GM19324 (cell line): ENCODE data around the gene DLX6.

Experiments
- ATAC-seq: cut with Tn5 transposase; IDR thresholded peaks from one replicate; pipeline ENCODE4 v1.9.1; 2021; ENCODE audit warnings: mild to moderate bottlenecking, moderate library complexity; ENCODE audit not compliant: unreplicated experiment, low FRiP score

DLX6 gene

DNA sequence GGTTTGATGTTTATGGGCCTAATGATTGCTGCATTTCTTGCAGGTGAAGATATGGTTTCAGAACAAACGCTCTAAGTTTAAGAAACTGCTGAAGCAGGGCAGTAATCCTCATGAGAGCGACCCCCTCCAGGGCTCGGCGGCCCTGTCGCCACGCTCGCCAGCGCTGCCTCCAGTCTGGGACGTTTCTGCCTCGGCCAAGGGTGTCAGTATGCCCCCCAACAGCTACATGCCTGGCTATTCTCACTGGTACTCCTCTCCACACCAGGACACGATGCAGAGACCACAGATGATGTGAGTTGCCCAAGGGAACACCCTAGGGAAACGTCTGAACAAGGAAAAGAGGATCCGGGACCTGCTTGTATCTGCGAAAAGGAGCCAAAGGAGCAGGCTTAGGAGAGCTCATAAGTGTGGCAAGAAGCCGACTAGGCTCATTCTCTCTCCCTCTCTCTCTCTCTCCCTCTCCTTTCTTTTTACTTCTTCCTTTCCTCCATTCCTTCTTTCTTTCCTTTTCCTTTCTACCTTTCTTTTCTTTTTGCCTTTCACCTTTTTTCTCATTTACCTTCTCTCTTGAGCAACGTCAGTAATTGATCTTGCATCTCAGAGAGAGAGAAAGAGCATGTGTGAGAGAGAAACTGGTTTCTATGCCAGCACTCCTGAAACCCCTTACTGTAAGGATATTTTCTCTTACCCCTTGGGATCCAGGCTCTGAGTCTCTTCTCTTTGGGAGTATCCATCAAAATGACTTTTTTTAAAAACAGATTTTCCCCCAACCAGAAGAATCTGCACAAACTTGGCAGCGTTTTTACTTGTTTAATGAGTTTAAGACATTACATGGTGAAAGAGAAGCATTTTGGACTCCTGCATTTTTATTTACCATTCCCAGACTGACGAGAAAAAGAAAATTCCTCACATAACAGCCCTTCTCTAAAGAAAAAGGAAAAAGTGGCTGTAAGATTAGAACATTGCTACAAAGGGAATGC lies 4.7 kb downstream of the DLX6 start:
- no peak for ATAC-seq

- no peak for ATAC-seq
Measured at GRCh38 chr7:97011104-97011503, 5.8 kb downstream of the DLX6 start.

DNA sequence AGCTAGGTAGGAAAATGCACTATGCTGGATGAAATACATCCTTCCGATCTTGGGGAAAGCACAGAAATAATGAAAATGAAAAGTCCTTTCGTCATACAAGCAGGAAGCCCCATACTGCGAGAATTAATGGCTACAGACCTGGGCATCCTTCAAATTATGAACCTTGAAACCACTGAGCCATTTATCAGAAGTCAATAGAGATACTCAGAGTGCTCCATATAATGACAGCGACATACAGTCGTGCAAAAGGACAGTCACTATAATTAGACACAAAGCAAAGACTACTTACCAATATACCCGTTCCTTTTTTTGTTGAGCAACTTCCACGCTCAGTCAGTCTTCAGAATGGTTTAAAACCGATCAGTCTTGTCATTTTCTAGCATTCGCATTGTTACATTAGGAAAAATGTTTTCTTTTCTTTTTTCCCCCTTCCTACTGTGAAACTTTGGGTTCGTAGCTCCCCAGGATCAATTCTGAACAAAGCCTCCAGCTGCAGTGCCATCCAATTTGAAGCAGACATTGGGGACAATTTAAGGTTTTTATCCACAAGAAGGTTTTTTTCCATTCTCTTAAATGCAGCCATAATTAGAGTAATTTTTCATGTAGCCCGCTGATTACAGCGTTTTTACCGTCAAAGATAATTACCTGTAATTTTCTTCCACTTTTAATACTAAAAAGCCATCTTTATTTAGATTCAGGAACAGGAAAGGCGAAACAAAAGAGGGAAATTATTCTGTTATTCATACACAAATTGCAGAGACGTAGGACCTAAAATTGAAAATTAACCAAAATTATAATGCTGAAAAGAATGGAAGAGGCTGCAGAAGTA lies 6.4 kb downstream of the DLX6 start:
- ATAC-seq, result no peak

- no peak for ATAC-seq
Measured at GRCh38 chr7:97012365-97013133, 7.2 kb downstream of the DLX6 start.

- ATAC-seq, result no peak
Measured at GRCh38 chr7:97013134-97013844, 7.9 kb downstream of the DLX6 start.

GRCh38 chr7:97013845-97014134 lies 8.4 kb downstream of the DLX6 start:
- no peak for ATAC-seq

- ATAC-seq, result no peak
Measured at GRCh38 chr7:97014145-97014750, 8.9 kb downstream of the DLX6 start.

GRCh38 chr7:97015279-97015678 lies 9.9 kb downstream of the DLX6 start:
- ATAC-seq, result no peak

- ATAC-seq, result no peak
Measured at GRCh38 chr7:97015756-97016380, 10.5 kb downstream of the DLX6 start.

DNA sequence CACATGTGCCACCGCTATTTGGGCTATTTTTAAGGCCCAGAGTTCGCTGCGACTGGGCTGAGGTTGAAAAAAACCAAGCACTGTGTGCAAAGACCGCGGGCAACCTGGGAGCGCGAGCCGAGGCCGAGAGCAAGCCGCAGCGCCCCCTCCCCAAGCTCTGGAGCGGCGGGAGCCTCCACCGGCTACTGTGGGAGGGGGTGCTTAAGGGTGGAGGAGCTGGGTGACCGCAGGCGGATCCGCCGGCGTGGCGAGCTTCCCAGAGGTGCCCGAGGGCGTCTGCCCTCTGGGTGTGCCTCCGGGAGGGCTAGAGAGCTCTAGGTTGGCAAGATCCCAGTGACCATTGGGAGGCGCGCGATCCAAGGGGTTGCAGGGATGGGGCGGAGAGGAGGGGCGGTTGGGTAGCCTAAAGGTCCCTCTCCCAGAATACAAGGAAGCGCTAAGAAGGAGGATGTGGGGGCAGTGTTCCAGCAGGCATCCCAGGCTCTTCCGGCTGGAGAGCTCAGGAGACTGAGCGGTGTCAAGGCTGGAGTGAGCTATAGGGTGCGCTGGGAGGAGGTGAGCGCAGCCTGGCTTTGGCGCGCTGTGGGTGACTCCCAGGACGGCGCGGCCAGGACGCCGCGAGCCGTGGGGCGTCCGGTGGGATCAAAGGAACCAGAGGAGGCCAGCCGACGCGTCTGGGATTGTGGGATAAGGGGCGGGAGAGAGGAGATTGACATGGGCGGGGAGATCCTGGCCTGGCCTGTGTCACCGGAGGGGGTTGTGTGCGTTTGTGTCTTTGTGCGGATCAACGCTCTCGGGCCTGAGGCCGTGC lies 11.2 kb downstream of the DLX6 start:
- ATAC-seq, result no peak

DNA sequence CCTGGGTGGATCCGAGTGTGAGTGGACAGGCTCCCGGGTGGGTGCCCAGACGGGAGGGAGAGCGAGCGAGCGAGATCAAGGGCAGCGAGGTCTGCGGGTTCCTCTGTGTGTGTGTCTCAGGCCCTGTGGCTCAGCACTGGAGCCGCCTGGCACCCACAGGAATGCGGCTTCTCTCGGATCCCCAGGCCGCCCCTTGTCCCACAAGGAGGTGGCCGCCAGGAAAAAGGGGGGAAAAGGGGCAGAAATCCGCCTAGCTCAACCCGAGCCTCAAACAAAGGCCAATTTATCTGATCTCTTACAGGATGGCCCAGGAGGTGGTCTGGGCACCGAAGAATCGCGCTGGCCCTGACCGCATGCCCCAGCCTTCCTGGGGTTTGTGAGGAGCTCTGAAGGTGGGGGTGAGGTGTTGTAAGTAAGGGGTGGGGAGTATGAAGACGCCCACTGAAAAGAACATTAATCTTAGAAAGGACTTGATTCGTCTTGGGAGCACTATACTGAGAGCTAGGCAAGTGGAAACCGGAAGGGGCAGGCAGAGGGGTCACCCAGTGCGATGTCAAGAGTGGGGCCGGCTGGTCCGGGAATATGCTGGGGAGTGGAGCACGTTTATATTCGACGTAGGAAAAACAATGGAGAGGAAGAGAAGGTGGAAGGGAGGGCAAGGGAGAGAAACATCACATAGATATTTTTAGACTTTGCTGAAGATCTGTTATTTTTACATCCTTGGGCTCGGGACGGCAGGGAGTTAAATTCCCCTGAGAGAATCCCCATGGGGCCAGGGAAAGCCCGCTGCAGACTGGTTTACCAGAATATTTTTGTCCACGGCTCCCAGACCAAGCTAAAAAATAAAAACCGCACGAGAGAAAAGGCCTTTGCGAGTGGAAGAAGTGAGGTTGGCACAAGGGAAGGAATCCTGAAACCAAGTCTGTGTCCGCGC lies 12.1 kb downstream of the DLX6 start:
- ATAC-seq, result no peak

GRCh38 chr7:97018126-97018601 lies 12.8 kb downstream of the DLX6 start:
- ATAC-seq, result no peak

DNA sequence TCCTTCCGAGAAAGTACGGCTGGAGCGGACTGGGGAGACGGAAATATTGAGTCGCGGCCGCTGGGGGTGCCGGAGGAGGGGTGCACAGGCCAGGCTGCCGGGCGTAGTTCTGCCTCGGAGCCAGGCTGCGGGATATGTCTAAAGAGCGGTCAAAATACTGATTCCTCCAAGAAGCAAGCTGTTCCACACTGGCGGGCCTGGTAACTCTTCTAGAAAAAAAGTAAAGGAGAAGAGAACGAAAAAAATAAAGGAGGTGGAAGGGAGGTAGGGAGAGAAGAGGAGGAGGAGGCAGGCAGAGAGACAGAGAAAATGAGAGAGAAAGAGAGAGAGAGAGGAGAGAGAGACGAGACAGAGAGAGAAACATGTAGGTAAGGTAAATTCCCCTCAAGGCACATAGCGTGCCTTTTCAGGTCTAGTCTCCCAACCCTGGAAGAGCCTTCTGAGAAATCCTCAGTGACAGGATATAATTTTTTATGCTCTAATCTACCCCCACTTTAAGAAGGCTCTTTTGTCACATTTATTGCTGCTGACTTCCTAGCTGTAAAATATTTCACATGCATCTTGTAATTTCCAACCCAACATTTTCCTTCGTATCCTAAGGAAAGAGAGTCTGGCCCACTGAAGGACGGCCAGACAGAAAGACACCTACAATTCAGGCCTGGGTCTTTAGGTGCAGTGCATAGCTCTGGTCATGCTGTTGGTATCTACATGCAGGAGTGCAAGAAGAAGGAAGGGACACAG lies 13.6 kb downstream of the DLX6 start:
- no peak for ATAC-seq

DNA sequence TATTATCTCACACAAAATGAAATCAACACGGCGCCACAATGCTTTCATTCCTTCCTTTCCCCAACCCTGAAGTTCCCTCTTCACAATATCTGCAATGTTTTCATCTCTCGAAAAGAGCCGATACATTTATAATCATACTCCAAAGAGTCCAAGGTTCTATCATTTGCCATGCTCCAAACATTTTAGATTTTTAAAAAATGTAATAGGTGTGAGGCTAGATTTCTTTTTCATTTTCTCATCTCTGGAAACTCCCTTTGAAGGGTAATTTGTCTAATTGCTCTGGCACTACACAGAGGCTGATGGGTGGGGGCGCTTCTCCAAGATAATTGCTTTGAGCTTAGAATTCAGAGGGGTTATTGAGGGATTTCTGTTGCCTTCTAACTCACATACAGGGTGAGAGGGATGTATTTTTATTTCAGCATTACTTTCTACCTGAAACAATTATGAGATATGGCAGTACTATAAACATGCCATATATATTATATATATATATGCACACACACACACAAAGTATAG lies 14.4 kb downstream of the DLX6 start:
- no peak for ATAC-seq

- no peak for ATAC-seq
Measured at GRCh38 chr7:97020601-97020995, 15.2 kb downstream of the DLX6 start.

DNA sequence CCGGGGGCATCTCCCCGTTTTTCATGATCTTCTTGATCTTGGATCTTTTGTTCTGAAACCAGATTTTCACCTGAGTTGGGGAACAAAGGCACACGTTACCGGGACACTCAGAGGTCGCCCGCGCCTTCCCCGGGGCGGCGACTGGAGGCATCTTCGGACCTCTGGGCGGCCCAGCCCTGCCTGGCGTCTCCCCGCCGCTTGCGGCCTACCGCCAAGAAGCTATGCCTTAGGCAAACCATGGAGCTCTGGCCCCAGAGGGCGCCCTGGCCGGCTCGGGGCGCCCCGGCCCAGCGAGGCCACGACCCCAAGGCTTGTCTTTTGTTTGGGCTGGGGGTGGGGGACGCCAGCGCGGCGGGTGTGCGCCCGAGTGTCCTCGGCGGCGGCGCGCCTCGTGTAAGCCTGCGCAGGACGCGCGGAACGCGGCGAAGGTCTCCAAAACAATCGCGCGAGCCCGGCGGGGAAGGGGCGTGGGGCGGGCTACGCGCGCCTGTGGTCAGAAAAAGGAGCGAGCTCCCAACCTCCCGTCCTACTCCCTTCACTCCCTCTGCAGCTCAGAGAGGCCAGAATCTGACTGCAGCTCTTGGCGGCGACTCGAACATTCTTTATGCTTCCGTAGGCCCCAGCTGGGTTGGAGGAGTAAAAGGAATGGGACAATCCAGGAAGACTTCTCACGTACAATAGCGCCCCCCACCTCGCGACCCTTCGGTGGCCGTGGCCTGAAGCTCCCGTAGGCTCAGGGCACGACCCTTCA lies 15.8 kb downstream of the DLX6 start:
- ATAC-seq, result no peak
